Activated gamma-delta T cell treated with Interleukin-2 at 50 U/mL for 16 hours (primary cell): ENCODE results near the gene SAP30L.
A peak's percentile ranks its signal among the peaks of the same experiment; 100 is the strongest.

ENCODE experiments used
- DNase-seq: peaks from one replicate; pipeline ENCODE4 v3.0.0-alpha.2; 2020

Gene SAP30L

GRCh38 chr5:154445422-154446194 is at the start of gene SAP30L:
TSS of gene SAP30L (plus strand) at chr5:154445997. CDS start at chr5:154446605, 608 bp downstream.
- DNase-seq: peak; percentile 95

GRCh38 chr5:154396128-154396527 is 49.7 kb upstream of the SAP30L start:
- no peak for DNase-seq

DNA sequence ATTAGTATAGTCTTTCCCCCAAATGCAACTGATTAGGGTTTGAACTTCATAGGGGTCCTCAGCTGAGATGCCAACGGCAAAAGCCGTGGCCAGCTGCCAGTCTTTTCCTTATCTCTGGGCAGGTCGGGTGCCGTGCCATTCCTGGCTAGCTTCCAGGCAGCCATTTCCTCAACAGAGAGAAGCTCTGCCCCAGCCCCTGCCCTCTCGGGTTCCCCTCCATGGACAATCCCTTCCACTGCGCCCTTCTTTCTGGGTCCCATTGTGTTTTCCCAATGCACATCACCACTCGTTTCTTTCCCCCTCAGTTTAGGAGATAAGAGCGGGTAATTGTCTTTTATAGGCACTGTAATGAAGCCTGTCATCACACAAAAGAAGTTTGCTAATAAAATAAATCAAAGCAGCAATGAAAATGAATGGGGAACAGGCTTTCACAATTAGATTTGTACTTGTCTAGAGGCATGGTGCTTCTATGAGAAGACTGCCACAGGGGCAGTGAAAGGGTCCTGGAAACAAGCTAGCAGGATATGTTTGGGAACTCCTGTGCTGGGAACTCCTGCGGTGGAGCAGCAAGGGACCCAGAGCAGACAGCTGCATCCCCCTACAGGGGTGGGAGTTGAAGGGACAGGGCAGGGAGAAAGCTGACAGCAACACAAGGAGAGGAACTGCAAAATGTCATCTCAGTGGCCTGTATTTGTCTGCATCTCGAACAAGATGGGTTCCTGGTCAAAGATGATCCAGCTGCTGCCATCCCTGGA is 48.0 kb upstream of the SAP30L start:
- DNase-seq: no peak

GRCh38 chr5:154400678-154401077 is 45.1 kb upstream of the SAP30L start:
- DNase-seq: no peak

DNA sequence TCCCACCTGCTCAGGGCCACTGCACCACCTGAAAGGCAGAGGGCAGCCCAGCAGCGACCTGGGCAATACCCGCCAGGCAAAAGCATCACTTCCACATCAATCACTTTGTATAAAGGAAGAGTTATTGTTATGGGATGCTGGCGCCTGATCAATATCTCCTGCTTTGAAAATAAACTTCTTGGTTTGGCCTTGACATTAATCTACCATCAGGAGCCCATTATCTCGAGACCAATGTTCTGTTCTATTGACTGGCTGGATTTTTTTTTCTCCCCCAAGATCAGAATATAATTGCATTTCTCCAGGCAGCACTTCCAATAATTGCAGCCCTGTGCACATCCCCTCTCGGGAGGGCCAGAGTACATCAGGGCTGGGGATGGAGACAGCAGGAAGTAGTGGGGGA is 44.4 kb upstream of the SAP30L start:
- DNase-seq: no peak

DNA sequence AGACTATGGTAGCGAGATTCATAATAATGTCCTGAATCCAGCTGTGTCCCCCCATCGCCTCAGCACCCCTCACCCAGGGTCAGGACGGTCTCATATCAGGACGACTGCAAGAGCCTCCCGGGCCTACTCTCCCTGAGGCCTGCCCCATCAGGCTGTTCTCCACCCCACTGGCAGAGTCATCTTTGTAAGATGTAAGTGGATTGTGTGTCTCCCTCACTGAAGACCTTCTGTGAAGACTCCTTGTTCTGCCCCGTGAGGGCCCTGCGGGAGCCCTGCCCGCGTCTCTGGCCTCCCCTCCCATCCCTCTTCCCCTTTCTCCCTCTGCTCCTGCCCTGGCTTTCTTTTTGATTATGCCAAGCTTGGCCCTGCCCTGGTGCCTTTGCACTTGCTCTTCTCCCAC is 43.9 kb upstream of the SAP30L start:
- no peak for DNase-seq

DNA sequence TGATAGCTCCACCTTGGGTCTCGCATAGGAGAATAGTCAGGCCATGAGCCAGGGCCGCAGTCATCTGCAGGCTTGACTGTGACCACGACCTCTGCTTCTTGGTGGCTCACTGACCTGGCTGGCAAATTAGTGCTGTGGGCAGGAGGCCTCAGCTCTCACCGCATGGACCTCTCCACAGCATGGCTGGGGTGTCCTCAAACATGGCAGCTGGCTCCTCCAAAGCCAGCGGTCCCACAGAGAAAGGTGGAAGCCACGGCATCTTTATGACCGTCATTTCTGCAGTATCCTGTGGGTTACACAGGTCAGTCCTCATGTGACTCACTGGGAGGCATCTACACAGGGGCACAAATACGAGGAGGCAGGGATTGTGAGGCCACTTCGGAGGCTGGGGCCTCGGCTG is 43.2 kb upstream of the SAP30L start:
- no peak for DNase-seq

GRCh38 chr5:154403234-154403633 is 42.6 kb upstream of the SAP30L start:
- no peak for DNase-seq

GRCh38 chr5:154403776-154404387 is 41.9 kb upstream of the SAP30L start:
- no peak for DNase-seq

GRCh38 chr5:154405078-154405792 is 40.6 kb upstream of the SAP30L start:
- peak; percentile 62 for DNase-seq

- no peak for DNase-seq
Observed at GRCh38 chr5:154406231-154406630, 39.6 kb upstream of the SAP30L start.

DNA sequence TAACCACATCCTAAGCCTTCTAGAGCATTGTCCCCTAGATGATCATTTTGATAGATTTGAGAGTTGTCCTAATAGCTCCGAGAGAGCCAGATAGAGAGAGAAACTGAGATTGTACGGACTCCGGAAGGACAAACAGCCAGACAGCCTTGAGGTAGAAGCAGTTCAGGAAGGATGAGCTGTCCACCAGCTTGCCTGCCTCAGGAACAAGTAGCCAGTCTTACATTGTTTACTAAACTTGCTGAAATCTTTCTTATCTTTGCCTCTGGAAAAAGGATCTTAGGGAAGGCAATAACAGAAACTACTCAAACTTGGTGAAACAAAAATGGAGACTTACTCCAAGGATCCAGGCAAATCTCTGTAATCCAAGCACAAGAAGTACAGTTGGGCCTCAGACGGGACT is 39.0 kb upstream of the SAP30L start:
- no peak for DNase-seq

DNA sequence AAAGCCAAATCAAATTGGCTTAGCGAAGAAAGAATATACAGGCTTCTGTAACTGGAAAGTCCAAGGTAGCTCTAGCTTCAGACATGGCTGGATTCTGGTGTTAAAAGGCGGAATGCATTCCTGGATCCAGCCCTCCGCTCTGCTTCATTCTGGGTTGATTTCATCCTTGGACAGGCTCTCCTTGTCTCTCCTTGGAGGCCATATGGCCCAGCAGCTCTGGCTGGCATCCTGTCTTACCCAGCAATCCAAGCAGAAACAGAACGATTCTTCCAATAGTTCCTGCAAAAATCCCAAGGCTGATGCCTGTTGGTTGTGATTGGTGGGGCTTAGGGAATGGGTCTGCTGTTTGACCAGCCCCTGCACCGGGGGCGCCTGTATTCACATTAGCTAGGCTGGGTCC is 37.0 kb upstream of the SAP30L start:
- DNase-seq: no peak

GRCh38 chr5:154409230-154409840 is 36.5 kb upstream of the SAP30L start:
- DNase-seq: no peak

DNA sequence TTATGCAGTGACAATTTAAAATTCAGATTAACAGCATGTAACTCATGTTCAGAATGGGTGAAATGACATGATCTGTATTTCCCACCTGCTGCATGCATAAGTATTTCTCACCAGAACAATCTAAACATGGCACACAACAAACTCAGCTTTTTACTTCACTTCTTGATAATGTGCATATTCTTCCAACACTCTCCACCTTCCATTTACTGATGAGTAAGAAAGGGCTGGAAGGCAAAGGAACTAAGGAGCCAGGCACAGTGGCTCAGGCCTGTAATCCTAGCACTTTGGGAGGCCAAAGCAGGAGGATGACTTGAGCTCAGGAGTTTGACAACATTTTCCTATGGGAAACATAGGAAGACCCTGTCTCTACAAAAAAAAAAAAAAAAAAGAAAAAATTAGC is 35.8 kb upstream of the SAP30L start:
- no peak for DNase-seq

DNA sequence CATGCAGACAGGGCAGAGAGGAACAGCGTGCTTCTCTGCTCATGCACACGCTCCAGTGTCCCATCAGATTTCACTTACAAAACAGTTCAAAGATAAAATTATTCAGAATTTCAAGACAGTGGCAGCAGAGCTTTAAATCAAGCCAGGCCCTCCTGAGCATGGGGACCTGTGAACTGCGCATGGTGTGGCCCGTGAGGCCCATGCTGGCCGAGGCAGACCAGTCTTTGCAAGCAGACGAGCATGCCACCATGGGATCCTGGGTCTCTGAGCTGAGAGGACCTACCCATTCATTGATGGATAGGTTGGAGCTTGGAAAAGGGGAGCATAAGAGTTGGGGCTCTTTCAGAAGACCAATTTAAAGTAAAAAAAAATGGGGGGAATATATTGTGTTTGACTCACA is 35.0 kb upstream of the SAP30L start:
- no peak for DNase-seq

- DNase-seq: no peak
Observed at GRCh38 chr5:154411338-154411737, 34.5 kb upstream of the SAP30L start.

DNA sequence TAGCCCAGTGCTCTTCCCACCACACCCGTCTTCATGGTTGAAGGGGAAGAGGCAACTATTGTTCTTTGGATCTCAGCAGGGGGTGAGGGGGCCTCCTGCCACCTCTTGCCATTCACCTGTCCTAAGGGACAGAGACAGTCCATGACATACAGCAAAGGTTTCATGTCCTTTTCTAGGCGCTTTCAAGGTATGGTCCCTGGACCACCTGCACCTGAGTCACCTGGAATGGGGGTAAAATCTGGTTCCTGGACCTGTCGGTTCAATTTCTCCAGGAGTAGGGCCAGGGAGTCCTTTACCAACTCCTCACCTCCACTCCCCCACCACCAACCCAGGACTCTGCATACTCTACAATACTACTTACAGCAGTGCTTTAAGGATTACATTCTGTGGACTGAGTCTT is 33.5 kb upstream of the SAP30L start:
- no peak for DNase-seq

- DNase-seq: no peak
Observed at GRCh38 chr5:154412925-154413324, 32.9 kb upstream of the SAP30L start.

GRCh38 chr5:154415114-154415513 is 30.7 kb upstream of the SAP30L start:
- no peak for DNase-seq

GRCh38 chr5:154418344-154418820 is 27.4 kb upstream of the SAP30L start:
- no peak for DNase-seq

DNA sequence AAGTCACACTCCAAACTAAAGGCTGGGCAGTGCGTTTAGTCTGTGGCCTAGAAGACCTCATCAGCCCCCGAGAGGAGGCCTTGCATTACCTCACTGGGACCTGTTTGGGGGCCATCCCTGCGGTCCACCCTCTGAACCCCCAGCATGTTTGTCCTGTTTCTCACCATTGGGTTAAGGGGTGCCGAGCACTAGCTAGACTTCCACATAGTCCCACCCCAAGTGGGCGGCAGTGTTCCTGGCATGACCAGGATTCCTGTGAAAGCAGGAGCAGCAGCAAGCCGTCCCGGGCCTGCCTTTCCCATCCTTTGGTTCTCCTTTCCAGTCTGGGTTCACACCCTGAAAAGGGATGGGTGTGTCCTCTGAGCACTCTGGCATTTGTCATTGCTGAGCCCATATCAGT is 26.6 kb upstream of the SAP30L start:
- DNase-seq: no peak

GRCh38 chr5:154421868-154422267 is 23.9 kb upstream of the SAP30L start:
- no peak for DNase-seq
